ENCODE data around the gene FOXN4.

The FOXN4 gene

DNA sequence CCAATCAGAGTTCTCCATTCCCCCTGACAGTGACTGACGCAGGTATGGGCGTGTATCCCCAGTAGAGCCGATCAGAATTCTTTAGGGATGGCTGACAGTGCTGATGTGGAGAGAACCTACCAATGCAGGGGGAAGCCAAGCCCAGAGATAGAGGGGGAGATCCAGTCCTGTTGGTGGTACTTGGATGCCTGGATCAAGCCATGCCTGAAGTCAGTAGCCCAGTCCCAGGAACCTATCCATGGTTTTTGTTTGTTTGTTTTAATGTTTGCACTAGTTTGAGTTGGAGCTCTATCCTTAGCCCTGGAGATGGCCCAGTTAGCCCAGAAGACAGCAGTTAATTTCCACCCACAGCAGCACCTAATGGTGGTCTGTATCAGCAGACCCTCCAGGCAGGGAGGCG, 40.2 kb downstream of the FOXN4 start:
- Histone ChIP-seq H3K9ac (ENCODE audit: low read length) (no peak overlapping the region), H3K27ac (ENCODE audit: low read depth, low read length, poor library complexity, severe bottlenecking) (no peak overlapping the region), H3K4me1 (ENCODE audit: insufficient read depth, low read length, severe bottlenecking) (no peaks in the 10 kb centered on the region), H3K36me3 (ENCODE audit: insufficient read depth, low read length) (no peaks in the 10 kb centered on the region), H3K4me3 (ENCODE audit: low read depth, low read length, poor library complexity, severe bottlenecking) (no peak overlapping the region), H3K9me3 (ENCODE audit: low read length) (no peaks in the 10 kb centered on the region), H3F3A (ENCODE audit: insufficient read depth, low read length) (no peaks in the 10 kb centered on the region), H3K4me2 (ENCODE audit: low read length) (no peak overlapping the region), H4K20me1 (ENCODE audit: insufficient read depth, low read length) (no peaks in the 10 kb centered on the region), H3K27me3 (ENCODE audit: insufficient read depth, low read length) (no peaks in the 10 kb centered on the region), H3K79me2 (ENCODE audit: insufficient read depth, low read length) (no peaks in the 10 kb centered on the region), H2AFZ (ENCODE audit: low read length) (no peak overlapping the region), H3K9me2 (ENCODE audit: low read depth, low read length) (no peaks in the 10 kb centered on the region)
- TF ChIP-seq, protein P1, sequence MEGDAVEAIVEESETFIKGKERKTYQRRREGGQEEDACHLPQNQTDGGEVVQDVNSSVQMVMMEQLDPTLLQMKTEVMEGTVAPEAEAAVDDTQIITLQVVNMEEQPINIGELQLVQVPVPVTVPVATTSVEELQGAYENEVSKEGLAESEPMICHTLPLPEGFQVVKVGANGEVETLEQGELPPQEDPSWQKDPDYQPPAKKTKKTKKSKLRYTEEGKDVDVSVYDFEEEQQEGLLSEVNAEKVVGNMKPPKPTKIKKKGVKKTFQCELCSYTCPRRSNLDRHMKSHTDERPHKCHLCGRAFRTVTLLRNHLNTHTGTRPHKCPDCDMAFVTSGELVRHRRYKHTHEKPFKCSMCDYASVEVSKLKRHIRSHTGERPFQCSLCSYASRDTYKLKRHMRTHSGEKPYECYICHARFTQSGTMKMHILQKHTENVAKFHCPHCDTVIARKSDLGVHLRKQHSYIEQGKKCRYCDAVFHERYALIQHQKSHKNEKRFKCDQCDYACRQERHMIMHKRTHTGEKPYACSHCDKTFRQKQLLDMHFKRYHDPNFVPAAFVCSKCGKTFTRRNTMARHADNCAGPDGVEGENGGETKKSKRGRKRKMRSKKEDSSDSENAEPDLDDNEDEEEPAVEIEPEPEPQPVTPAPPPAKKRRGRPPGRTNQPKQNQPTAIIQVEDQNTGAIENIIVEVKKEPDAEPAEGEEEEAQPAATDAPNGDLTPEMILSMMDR (IDR thresholded peaks at IDR 0.05; ENCODE audit: low read length), result no peak
- TF ChIP-seq EZH2 (IDR thresholded peaks at IDR 0.05; ENCODE audit: borderline replicate concordance, low read length), result no peak

DNA sequence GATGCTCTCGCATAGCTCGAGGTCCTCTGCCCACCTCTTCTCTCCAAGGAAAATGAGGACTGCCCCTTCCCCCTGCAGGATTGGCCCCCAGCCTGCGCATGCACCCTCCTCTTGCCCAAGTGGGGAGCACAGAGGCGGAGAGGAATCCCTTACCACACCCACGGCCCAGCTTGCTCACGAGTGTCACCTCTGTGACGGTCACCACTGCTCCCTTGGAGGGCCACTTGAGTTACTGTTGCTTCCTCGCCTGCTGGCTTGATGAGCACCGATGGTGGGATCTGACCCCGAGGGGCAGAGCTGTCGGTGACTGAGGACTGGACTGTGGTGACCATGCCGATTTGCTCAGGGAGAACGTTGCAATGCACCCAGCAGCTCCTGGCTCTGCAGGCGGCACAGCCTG, 41.7 kb downstream of the FOXN4 start:
- Histone ChIP-seq H4K20me1 (ENCODE audit: insufficient read depth, low read length) (no peaks in the 10 kb centered on the region), H3K36me3 (ENCODE audit: insufficient read depth, low read length) (no peaks in the 10 kb centered on the region), H3K79me2 (ENCODE audit: insufficient read depth, low read length) (no peaks in the 10 kb centered on the region), H3K9me3 (ENCODE audit: low read length) (no peaks in the 10 kb centered on the region), H2AFZ (ENCODE audit: low read length) (no peak overlapping the region), H3K27ac (ENCODE audit: low read depth, low read length, poor library complexity, severe bottlenecking) (no peak overlapping the region), H3K9me2 (ENCODE audit: low read depth, low read length) (no peaks in the 10 kb centered on the region), H3K4me3 (ENCODE audit: low read depth, low read length, poor library complexity, severe bottlenecking) (no peak overlapping the region), H3K4me2 (ENCODE audit: low read length) (no peak overlapping the region), H3K9ac (ENCODE audit: low read length) (no peak overlapping the region), H3K4me1 (ENCODE audit: insufficient read depth, low read length, severe bottlenecking) (no peaks in the 10 kb centered on the region), H3F3A (ENCODE audit: insufficient read depth, low read length) (no peaks in the 10 kb centered on the region), H3K27me3 (ENCODE audit: insufficient read depth, low read length) (no peaks in the 10 kb centered on the region)
- TF ChIP-seq, protein P1 (IDR thresholded peaks at IDR 0.05; ENCODE audit: low read length), result no peak
- TF ChIP-seq EZH2 (IDR thresholded peaks at IDR 0.05; ENCODE audit: borderline replicate concordance, low read length), result no peak

GRCh38 chr12:109266106-109266879, 42.8 kb downstream of the FOXN4 start:
- H3K4me2 ChIP-seq (ENCODE audit: low read length), result no peak overlapping the region
- no peaks in the 10 kb centered on the region for H3K79me2 ChIP-seq (ENCODE audit: insufficient read depth, low read length)
- no peaks in the 10 kb centered on the region for H3K4me1 ChIP-seq (ENCODE audit: insufficient read depth, low read length, severe bottlenecking)
- TF ChIP-seq, protein P1 (IDR thresholded peaks at IDR 0.05; ENCODE audit: low read length), result no peak
- no peak for TF ChIP-seq EZH2 (IDR thresholded peaks at IDR 0.05; ENCODE audit: borderline replicate concordance, low read length)
- no peaks in the 10 kb centered on the region for H4K20me1 ChIP-seq (ENCODE audit: insufficient read depth, low read length)
- H3K27ac ChIP-seq (ENCODE audit: low read depth, low read length, poor library complexity, severe bottlenecking), result no peak overlapping the region
- no peaks in the 10 kb centered on the region for H3K27me3 ChIP-seq (ENCODE audit: insufficient read depth, low read length)
- no peak overlapping the region for H3K4me3 ChIP-seq (ENCODE audit: low read depth, low read length, poor library complexity, severe bottlenecking)
- no peak overlapping the region for H3K9ac ChIP-seq (ENCODE audit: low read length)
- H3F3A ChIP-seq (ENCODE audit: insufficient read depth, low read length), result no peaks in the 10 kb centered on the region
- no peak overlapping the region for H2AFZ ChIP-seq (ENCODE audit: low read length)
- no peaks in the 10 kb centered on the region for H3K36me3 ChIP-seq (ENCODE audit: insufficient read depth, low read length)
- H3K9me3 ChIP-seq (ENCODE audit: low read length), result no peaks in the 10 kb centered on the region
- H3K9me2 ChIP-seq (ENCODE audit: low read depth, low read length), result no peaks in the 10 kb centered on the region

Data from OCI-LY1 (cell line).